HG03060 (cell line): ENCODE data around the gene GRIN1.
"Not testable (repeated sequence)": the region's sequence is repeated elsewhere in the genome, so short reads cannot be mapped to it uniquely, and the experiment has no call there.

Experiments used
- ATAC-seq: cut with Tn5 transposase; IDR thresholded peaks from one replicate; pipeline ENCODE4 v1.9.1; 2021; ENCODE audit warnings: low read depth, moderate number of reproducible peaks; ENCODE audit not compliant: unreplicated experiment

Gene GRIN1

GRCh38 chr9:137127301-137128157 lies 11.4 kb upstream of the GRIN1 start:
- ATAC-seq, result no peak

- ATAC-seq, result no peak
Measured at GRCh38 chr9:137128158-137128861, 10.6 kb upstream of the GRIN1 start.

- no peak for ATAC-seq
Measured at GRCh38 chr9:137128862-137129455, 10.0 kb upstream of the GRIN1 start.

- no peak for ATAC-seq
Measured at GRCh38 chr9:137129456-137130175, 9.3 kb upstream of the GRIN1 start.

GRCh38 chr9:137130176-137130755 lies 8.7 kb upstream of the GRIN1 start:
- ATAC-seq, result no peak

GRCh38 chr9:137134191-137134590 lies 4.8 kb upstream of the GRIN1 start:
- ATAC-seq, result no peak

- ATAC-seq, result not testable (repeated sequence)
Measured at GRCh38 chr9:137135154-137135553, 3.8 kb upstream of the GRIN1 start.

GRCh38 chr9:137136261-137136880 lies 2.6 kb upstream of the GRIN1 start:
- no peak for ATAC-seq

- no peak for ATAC-seq
Measured at GRCh38 chr9:137136881-137137607, 1.9 kb upstream of the GRIN1 start.

- ATAC-seq, result no peak
Measured at GRCh38 chr9:137138058-137138721, 764 bp upstream of the GRIN1 start.

- no peak for ATAC-seq
Measured at GRCh38 chr9:137139468-137140150, 655 bp downstream of the GRIN1 start.

GRCh38 chr9:137140151-137141012 lies 1.4 kb downstream of the GRIN1 start:
- no peak for ATAC-seq

GRCh38 chr9:137141050-137141810 lies 2.3 kb downstream of the GRIN1 start:
- no peak for ATAC-seq

GRCh38 chr9:137141976-137142936 lies 3.3 kb downstream of the GRIN1 start:
- no peak for ATAC-seq

GRCh38 chr9:137143459-137143858 lies 4.5 kb downstream of the GRIN1 start:
- ATAC-seq, result no peak
